Sigmoid colon (tissue), 4 donors: ENCODE results near the gene DOCK3.

Source experiments
- POLR2AphosphoS5 ChIP-seq, 4 donors: sonication (generic); formaldehyde crosslinking; IDR thresholded peaks; one replicate each; pipeline ENCODE4 v1.6.1; 2017; ENCODE audit warnings: antibody characterized with exemption in 4 of 4
- TF ChIP-seq, protein P1 (sequence below), 4 experiments: fragments of 450-650 bp in 3 of 4; fragments of 200-600 bp in 1 of 4; IDR thresholded peaks; one replicate each; pipeline ENCODE4 v1.5.1; 2016 to 2019; ENCODE audit warnings: antibody characterized with exemption in 4 of 4, mild to moderate bottlenecking in 3 of 4, moderate library complexity in 2 of 4

DNA sequence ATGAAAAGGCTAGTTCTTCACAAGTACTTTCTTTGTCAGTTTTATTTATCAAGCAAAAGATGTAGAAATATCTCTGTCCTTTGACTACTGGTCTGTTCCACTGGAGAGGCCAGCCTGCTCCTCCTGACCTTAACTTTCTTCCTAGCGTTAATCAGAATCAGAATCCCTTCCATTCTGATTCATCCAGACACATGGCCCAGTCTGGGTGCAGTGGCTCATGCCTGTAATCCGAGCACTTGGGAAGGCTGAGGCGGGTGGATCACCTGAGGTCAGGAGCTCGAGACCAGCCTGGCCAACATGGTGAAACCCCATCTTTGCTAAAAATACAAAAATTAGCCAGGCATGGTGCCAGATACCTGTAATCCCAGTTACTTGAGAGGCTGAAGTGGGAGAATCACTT is 678.4 kb downstream of the DOCK3 start:
- TF ChIP-seq, protein P1, sequence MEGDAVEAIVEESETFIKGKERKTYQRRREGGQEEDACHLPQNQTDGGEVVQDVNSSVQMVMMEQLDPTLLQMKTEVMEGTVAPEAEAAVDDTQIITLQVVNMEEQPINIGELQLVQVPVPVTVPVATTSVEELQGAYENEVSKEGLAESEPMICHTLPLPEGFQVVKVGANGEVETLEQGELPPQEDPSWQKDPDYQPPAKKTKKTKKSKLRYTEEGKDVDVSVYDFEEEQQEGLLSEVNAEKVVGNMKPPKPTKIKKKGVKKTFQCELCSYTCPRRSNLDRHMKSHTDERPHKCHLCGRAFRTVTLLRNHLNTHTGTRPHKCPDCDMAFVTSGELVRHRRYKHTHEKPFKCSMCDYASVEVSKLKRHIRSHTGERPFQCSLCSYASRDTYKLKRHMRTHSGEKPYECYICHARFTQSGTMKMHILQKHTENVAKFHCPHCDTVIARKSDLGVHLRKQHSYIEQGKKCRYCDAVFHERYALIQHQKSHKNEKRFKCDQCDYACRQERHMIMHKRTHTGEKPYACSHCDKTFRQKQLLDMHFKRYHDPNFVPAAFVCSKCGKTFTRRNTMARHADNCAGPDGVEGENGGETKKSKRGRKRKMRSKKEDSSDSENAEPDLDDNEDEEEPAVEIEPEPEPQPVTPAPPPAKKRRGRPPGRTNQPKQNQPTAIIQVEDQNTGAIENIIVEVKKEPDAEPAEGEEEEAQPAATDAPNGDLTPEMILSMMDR (IDR thresholded peaks at IDR 0.05): no peak
- no peak for TF ChIP-seq POLR2AphosphoS5 (IDR thresholded peaks at IDR 0.05)
